CD4-positive, alpha-beta T cell (primary cell): Measurements from ENCODE around the gene CCSER1. TPM values are rescaled to one million over a fixed set of nuclear protein-coding genes. Genes with fewer than 3 reads are reported as not detected.

ENCODE experiments used
- ATAC-seq: fragments of 200-7000 bp; cut with Tn5 transposase; one replicate; pipeline ENCODE4 v1.10.0; 2022; ENCODE audit warnings: mild to moderate bottlenecking; ENCODE audit not compliant: poor library complexity
- CTCF ChIA-PET: fragments of 350-600 bp; sonication (Branson Sonifier 250); formaldehyde crosslinking; loops from one replicate; lab custom pipeline; 2021; ENCODE audit warnings: antibody characterized with exemption, inconsistent platforms; lab: Charles Lee
- POLR2A ChIA-PET: fragments of 350-600 bp; sonication (Branson Sonifier 250); formaldehyde crosslinking; loops from one replicate; lab custom pipeline; 2021; ENCODE audit warnings: antibody characterized with exemption, inconsistent platforms; lab: Charles Lee
- DNase-seq, 14 experiments: peaks; one replicate each; pipeline ENCODE4 v3.0.0-alpha.2; 2013 to 2020; ENCODE audit warnings: mixed read lengths in 2 of 14
- H3K27ac ChIP-seq, 2 donors: one replicate each; pipeline versions ENCODE4 v1.5.1 to v1.7.0; 2013; ENCODE audit warnings: low read length in 2 of 2, low read depth in 1 of 2, mild to moderate bottlenecking in 1 of 2
- H3K27me3 ChIP-seq, 2 experiments: 1 replicate in 1 of 2; 2 replicates in 1 of 2; pipeline versions ENCODE4 v1.6.1 to v1.7.0; 2013; ENCODE audit warnings: low read length in 2 of 2, control low read depth in 1 of 2, mild to moderate bottlenecking in 1 of 2, moderate library complexity in 1 of 2; ENCODE audit not compliant: insufficient read depth in 2 of 2, control insufficient read depth in 1 of 2
- H3K36me3 ChIP-seq: one replicate; pipeline ENCODE4 v1.6.1; 2013; ENCODE audit warnings: low read length, control low read depth; ENCODE audit not compliant: insufficient read depth
- H3K4me1 ChIP-seq: one replicate; pipeline ENCODE4 v1.6.1; 2013; ENCODE audit warnings: low read length, control low read depth; ENCODE audit not compliant: insufficient read depth
- H3K4me3 ChIP-seq: one replicate; pipeline ENCODE4 v1.5.1; 2013; ENCODE audit warnings: mild to moderate bottlenecking, low read length, moderate library complexity
- H3K9me3 ChIP-seq, 2 experiments: 1 replicate in 1 of 2; 2 replicates in 1 of 2; pipeline versions ENCODE4 v1.6.1 to v1.7.0; 2013; ENCODE audit warnings: low read length in 2 of 2, mild to moderate bottlenecking in 2 of 2, control low read depth in 1 of 2, moderate library complexity in 1 of 2; ENCODE audit not compliant: control insufficient read depth in 1 of 2, insufficient read depth in 1 of 2
- H3K27ac Mint-ChIP-seq: one replicate; pipeline ENCODE4 v1.8.0; 2020; ENCODE audit warnings: mixed read lengths
- H3K27me3 Mint-ChIP-seq: one replicate; pipeline ENCODE4 v1.8.0; 2021; ENCODE audit warnings: mixed read lengths
- H3K36me3 Mint-ChIP-seq: one replicate; pipeline ENCODE4 v1.8.0; 2021; ENCODE audit warnings: low read depth, mixed read lengths
- H3K4me1 Mint-ChIP-seq: one replicate; pipeline ENCODE4 v1.8.0; 2021; ENCODE audit warnings: low read depth, mixed read lengths
- H3K4me3 Mint-ChIP-seq: one replicate; pipeline ENCODE4 v1.8.0; 2020; ENCODE audit warnings: mild to moderate bottlenecking, mixed read lengths
- H3K9me3 Mint-ChIP-seq: one replicate; pipeline ENCODE4 v1.8.0; 2020; ENCODE audit warnings: mixed read lengths
- intact Hi-C, 2 experiments: fragments of 100-400 bp; cut with DNase I in 1 of 2; cut with micrococcal nuclease in 1 of 2; formaldehyde crosslinking; loops; one replicate each; pipeline versions ENCODE4 v1.15.1 to v1.9.0; 2023 to 2025; cut with DNase I, micrococcal nuclease
- total RNA-seq, 174 experiments: library from RNA in 2 of 174; stranded (reverse) in 2 of 174; gene quantifications; one replicate each; pipeline ENCODE4 v1.2.3 and lab custom pipeline; 2021 to 2026
- TF ChIP-seq, protein P1 (sequence below): fragments of 200-600 bp; IDR thresholded peaks from one replicate; pipeline ENCODE4 v1.8.0; 2022; ENCODE audit warnings: antibody characterized with exemption, mild to moderate bottlenecking

CCSER1 gene
- total RNA-seq, 2 experiments from 2014 or later, result 0.36 to 0.71 TPM

GRCh38 chr4:91600301-91600700, 1473.1 kb downstream of the CCSER1 start:
- TF ChIP-seq, protein P1, sequence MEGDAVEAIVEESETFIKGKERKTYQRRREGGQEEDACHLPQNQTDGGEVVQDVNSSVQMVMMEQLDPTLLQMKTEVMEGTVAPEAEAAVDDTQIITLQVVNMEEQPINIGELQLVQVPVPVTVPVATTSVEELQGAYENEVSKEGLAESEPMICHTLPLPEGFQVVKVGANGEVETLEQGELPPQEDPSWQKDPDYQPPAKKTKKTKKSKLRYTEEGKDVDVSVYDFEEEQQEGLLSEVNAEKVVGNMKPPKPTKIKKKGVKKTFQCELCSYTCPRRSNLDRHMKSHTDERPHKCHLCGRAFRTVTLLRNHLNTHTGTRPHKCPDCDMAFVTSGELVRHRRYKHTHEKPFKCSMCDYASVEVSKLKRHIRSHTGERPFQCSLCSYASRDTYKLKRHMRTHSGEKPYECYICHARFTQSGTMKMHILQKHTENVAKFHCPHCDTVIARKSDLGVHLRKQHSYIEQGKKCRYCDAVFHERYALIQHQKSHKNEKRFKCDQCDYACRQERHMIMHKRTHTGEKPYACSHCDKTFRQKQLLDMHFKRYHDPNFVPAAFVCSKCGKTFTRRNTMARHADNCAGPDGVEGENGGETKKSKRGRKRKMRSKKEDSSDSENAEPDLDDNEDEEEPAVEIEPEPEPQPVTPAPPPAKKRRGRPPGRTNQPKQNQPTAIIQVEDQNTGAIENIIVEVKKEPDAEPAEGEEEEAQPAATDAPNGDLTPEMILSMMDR, result no peak
- no peaks in the 10 kb centered on the region for H3K27me3 ChIP-seq
- H3K27me3 Mint-ChIP-seq, result no peaks in the 10 kb centered on the region
- ChIA-PET CTCF (no interaction called here), POLR2A (no interaction called here)
- H3K4me1 Mint-ChIP-seq, result no peaks in the 10 kb centered on the region
- intact Hi-C loops, result no loop called here
- no peaks in the 10 kb centered on the region for H3K4me1 ChIP-seq
- no peak overlapping the region for H3K27ac Mint-ChIP-seq
- H3K4me3 Mint-ChIP-seq, result no peak overlapping the region
- H3K9me3 ChIP-seq, result no peaks in the 10 kb centered on the region
- peaks cover 2% of the 10 kb centered on the region for H3K9me3 Mint-ChIP-seq
- H3K36me3 ChIP-seq, result no peaks in the 10 kb centered on the region
- H3K27ac ChIP-seq, result no peak overlapping the region
- no peak overlapping the region for H3K4me3 ChIP-seq
- no peaks in the 10 kb centered on the region for H3K36me3 Mint-ChIP-seq
- DNase-seq (no peak), ATAC-seq (no peak)

DNA sequence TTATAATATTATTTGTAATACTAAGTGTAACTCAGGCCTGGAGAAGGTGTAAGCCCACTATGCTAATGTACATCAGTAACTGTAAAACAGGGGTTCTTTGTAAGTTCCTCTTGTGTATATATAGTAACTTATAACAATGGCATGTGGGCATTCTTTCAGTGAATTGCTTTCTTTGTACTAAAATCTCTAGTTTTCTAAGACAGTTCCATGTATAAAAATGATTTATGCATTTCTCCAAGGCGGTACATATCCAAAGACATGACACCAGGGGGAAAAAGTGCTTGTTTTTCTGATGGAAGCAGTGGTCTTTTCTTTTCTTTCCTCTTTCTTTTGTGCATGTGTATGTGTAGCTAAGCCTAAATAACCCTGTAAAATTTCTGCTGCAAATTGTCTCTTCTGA, 1474.2 kb downstream of the CCSER1 start:
- no peak overlapping the region for H3K4me3 ChIP-seq
- H3K27me3 ChIP-seq, result no peaks in the 10 kb centered on the region
- H3K9me3 ChIP-seq, result no peaks in the 10 kb centered on the region
- H3K36me3 Mint-ChIP-seq, result no peaks in the 10 kb centered on the region
- CTCF ChIA-PET, result interaction anchor here (0.5 kb wide), 1 partner anchor 8 kb away, joined by 3 read pairs; no protein-coding TSS in a partner anchor
- H3K27ac Mint-ChIP-seq, result no peak overlapping the region
- H3K27me3 Mint-ChIP-seq, result no peaks in the 10 kb centered on the region
- H3K9me3 Mint-ChIP-seq, result peaks cover 2% of the 10 kb centered on the region
- no peak overlapping the region for H3K27ac ChIP-seq
- H3K36me3 ChIP-seq, result no peaks in the 10 kb centered on the region
- intact Hi-C loops, result no loop called here
- no peak for ATAC-seq
- H3K4me1 ChIP-seq, result no peaks in the 10 kb centered on the region
- DNase-seq, result no peak
- H3K4me3 Mint-ChIP-seq, result no peak overlapping the region
- no peaks in the 10 kb centered on the region for H3K4me1 Mint-ChIP-seq
- TF ChIP-seq, protein P1, result no peak
- POLR2A ChIA-PET, result no interaction called here

DNA sequence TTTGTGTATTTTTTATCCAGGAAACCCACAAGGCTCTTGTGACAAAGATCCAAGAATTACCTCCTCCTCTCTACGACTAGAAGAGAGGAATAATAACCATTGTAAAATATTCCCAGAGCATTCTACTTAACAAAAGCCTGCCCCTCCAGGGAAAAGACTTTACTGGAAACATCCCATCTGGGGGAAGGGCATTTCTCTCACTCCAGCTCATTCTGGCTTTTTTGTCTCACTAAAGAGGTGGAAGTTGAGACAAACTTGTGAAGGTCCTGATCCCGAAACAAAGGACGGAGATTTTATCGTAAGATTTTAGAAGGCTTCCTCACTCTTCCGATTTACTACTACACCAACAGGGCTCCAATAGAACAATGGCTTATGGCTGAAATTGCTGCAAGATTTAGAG, 1484.6 kb downstream of the CCSER1 start:
- no peak overlapping the region for H3K27ac Mint-ChIP-seq
- H3K36me3 Mint-ChIP-seq, result no peaks in the 10 kb centered on the region
- ATAC-seq (no peak), DNase-seq (no peak)
- CTCF ChIA-PET, result interaction anchor here (1.3 kb wide), 1 partner anchor 9 kb away, joined by 3 read pairs; no protein-coding TSS in a partner anchor
- Histone ChIP-seq H3K4me1 (no peaks in the 10 kb centered on the region), H3K27me3 (no peaks in the 10 kb centered on the region), H3K27ac (no peak overlapping the region), H3K4me3 (no peak overlapping the region), H3K36me3 (no peaks in the 10 kb centered on the region), H3K9me3 (peaks cover 0 to 6% of the 10 kb centered on the region in 2 experiments)
- H3K27me3 Mint-ChIP-seq, result no peaks in the 10 kb centered on the region
- peaks cover 18% of the 10 kb centered on the region for H3K9me3 Mint-ChIP-seq
- POLR2A ChIA-PET, result no interaction called here
- TF ChIP-seq, protein P1, result no peak
- H3K4me3 Mint-ChIP-seq, result no peak overlapping the region
- no peaks in the 10 kb centered on the region for H3K4me1 Mint-ChIP-seq
- intact Hi-C loops, result no loop called here
